ENCODE data around the gene CNST. TPM values are rescaled to one million over a fixed set of nuclear protein-coding genes. Genes with fewer than 3 reads are reported as not detected.

The CNST gene
- total and polyA plus RNA-seq, 9 of the 15 experiments (the other 6 are each of a cell fraction or from before 2014, with no cell fraction given), result 17.0 to 55.3 (median 30.8) TPM

DNA sequence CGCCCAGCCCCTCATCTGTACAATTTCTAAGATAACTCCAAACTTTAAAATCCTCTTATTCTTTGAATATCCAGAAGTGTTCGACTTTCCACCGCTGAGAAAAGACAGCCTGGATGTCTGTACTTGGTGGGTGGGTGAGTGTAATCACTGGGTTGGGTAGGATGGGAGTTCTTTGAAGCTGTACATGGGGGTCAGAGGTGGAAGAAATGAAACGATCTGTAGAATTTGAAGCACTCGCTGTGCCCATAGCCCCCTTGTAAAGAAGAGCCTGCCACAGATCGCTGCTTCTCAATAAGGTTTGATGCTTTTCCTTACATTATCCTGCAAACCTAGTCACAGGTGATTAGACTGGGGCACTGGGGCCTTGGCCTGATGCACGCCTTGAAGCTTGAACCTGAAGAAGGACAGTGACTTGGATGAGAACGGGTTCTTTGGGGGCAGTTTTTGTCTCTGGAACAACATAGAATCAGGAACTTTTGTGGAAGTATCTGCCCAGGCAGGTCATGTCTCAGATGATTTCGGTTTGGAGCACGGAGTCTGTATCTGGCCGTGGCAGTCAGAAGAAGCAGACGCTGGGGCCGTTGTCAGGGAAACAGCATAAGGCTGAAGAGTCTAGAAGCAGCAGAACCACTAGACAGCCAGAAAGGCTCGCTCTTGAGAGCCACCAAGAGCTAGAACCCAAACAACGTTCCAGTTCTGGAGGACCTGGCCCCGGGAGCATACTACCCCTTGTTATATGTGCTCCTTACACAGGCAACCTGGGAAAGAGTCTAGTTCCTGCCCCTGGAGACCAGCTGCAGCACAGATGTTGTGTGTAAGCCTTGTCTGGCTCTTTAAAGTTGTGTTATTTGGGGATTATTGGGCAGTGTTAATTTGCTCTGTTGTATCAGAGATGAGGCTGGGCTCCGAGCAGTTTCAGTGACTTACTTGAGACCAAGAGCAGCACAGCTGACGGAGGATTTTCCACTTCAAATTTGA lies 112.8 kb downstream of the CNST start:
- in situ Hi-C loops (cut with MboI), result no loop called here
- Histone ChIP-seq H3K27ac (ENCODE audit: extremely low read depth, low read depth, low read length) (no peak overlapping the region), H3K4me3 (no peak overlapping the region), H3K79me2 (ENCODE audit: control insufficient read depth, insufficient read depth, low read length) (no peaks in the 10 kb centered on the region), H3K9me3 (replicated peaks; ENCODE audit: control insufficient read depth, insufficient read depth, low read depth, low read length) (no peaks in the 10 kb centered on the region), H3K27me3 (ENCODE audit: control insufficient read depth in 2 of 2, insufficient read depth in 2 of 2, low read length in 2 of 2) (no peaks in the 10 kb centered on the region), H2AFZ (ENCODE audit: low read depth, low read length) (no peak overlapping the region), H3K9me1 (ENCODE audit: control insufficient read depth, insufficient read depth, low read length) (no peaks in the 10 kb centered on the region), H3K36me3 (ENCODE audit: control insufficient read depth, insufficient read depth, low read length) (no peaks in the 10 kb centered on the region), H3K4me1 (replicated peaks in 1 of 2; ENCODE audit: control insufficient read depth in 2 of 2, insufficient read depth in 2 of 2, low read length in 2 of 2) (no peaks in the 10 kb centered on the region), H3K9ac (ENCODE audit: insufficient read depth in 1 of 2, low read depth in 2 of 2, low read length in 2 of 2) (no peak overlapping the region), H3K4me2 (ENCODE audit: insufficient read depth, low read length) (no peak overlapping the region), H4K20me1 (replicated peaks; ENCODE audit: control insufficient read depth, insufficient read depth, low read length) (no peaks in the 10 kb centered on the region)
- intact Hi-C loops (cut with micrococcal nuclease), result no loop called here
- FAIRE-seq, result no peak
- no peak for DNase-seq (ENCODE audit: extremely low read depth in 1 of 4, low spot score in 3 of 4)
- peak; percentile 25 for ATAC-seq
- peak; percentile 59 for TF ChIP-seq RFX1 (IDR thresholded peaks at IDR 0.05)
- TF ChIP-seq, protein P1, sequence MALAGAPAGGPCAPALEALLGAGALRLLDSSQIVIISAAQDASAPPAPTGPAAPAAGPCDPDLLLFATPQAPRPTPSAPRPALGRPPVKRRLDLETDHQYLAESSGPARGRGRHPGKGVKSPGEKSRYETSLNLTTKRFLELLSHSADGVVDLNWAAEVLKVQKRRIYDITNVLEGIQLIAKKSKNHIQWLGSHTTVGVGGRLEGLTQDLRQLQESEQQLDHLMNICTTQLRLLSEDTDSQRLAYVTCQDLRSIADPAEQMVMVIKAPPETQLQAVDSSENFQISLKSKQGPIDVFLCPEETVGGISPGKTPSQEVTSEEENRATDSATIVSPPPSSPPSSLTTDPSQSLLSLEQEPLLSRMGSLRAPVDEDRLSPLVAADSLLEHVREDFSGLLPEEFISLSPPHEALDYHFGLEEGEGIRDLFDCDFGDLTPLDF (CRISPR knock-in tag; IDR thresholded peaks at IDR 0.05), result no peak
- ChIA-PET CTCF (ENCODE audit: low intra/inter-chr PET ratio) (no interaction called here), POLR2A (no interaction called here)
- no TSS peak for BruUV-seq (replicated peaks)
- 47% methylated on average over 18 of the region's 18 CpGs for WGBS (ENCODE audit: insufficient coverage, low coverage, missing lambda C conversion rate)

GRCh38 chr1:246679794-246680177 lies 113.5 kb downstream of the CNST start:
- intact Hi-C loops (cut with micrococcal nuclease) (no loop called here), in situ Hi-C loops (cut with MboI) (no loop called here)
- FAIRE-seq, result no peak
- H3K9me1 ChIP-seq (ENCODE audit: control insufficient read depth, insufficient read depth, low read length), result no peaks in the 10 kb centered on the region
- no peaks in the 10 kb centered on the region for H4K20me1 ChIP-seq (replicated peaks; ENCODE audit: control insufficient read depth, insufficient read depth, low read length)
- no TSS peak for BruUV-seq (replicated peaks)
- H3K4me1 ChIP-seq (replicated peaks in 1 of 2; ENCODE audit: control insufficient read depth in 2 of 2, insufficient read depth in 2 of 2, low read length in 2 of 2), result no peaks in the 10 kb centered on the region
- no peaks in the 10 kb centered on the region for H3K79me2 ChIP-seq (ENCODE audit: control insufficient read depth, insufficient read depth, low read length)
- no peak overlapping the region for H3K9ac ChIP-seq (ENCODE audit: insufficient read depth in 1 of 2, low read depth in 2 of 2, low read length in 2 of 2)
- H2AFZ ChIP-seq (ENCODE audit: low read depth, low read length), result no peak overlapping the region
- H3K4me3 ChIP-seq, result no peak overlapping the region
- no peak for ATAC-seq
- WGBS (ENCODE audit: insufficient coverage, low coverage, missing lambda C conversion rate), result 32% methylated on average over 1 of the region's 1 CpG
- TF ChIP-seq E4F1 (CRISPR knock-in tag; IDR thresholded peaks at IDR 0.05; ENCODE audit: borderline replicate concordance), result no peak
- no peak for TF ChIP-seq CTBP1 (IDR thresholded peaks at IDR 0.05; ENCODE audit: borderline replicate concordance)
- TF ChIP-seq ZNF766 (CRISPR knock-in tag; conservative IDR thresholded peaks at IDR 0.05), result no peak
- no peak for TF ChIP-seq ZBTB9 (CRISPR knock-in tag; IDR thresholded peaks at IDR 0.05)
- no peak for TF ChIP-seq U2AF1 (optimal IDR thresholded peaks at IDR 0.05; ENCODE audit: low read depth, low read length)
- no peak for TF ChIP-seq CHD2 (IDR thresholded peaks at IDR 0.05; ENCODE audit: low read depth, low read length)
- TF ChIP-seq ZSCAN29 (IDR thresholded peaks at IDR 0.05), result no peak
- ChIA-PET CTCF (ENCODE audit: low intra/inter-chr PET ratio) (no interaction called here), POLR2A (interaction anchor here (1.3 kb wide), 1 partner anchor 10 kb away, joined by 7 read pairs; no protein-coding TSS in a partner anchor)
- no peaks in the 10 kb centered on the region for H3K27me3 ChIP-seq (ENCODE audit: control insufficient read depth in 2 of 2, insufficient read depth in 2 of 2, low read length in 2 of 2)
- H3K27ac ChIP-seq (ENCODE audit: extremely low read depth, low read depth, low read length), result no peak overlapping the region
- H3K36me3 ChIP-seq (ENCODE audit: control insufficient read depth, insufficient read depth, low read length), result no peaks in the 10 kb centered on the region
- H3K4me2 ChIP-seq (ENCODE audit: insufficient read depth, low read length), result no peak overlapping the region
- no peaks in the 10 kb centered on the region for H3K9me3 ChIP-seq (replicated peaks; ENCODE audit: control insufficient read depth, insufficient read depth, low read depth, low read length)
- no peak for DNase-seq (ENCODE audit: extremely low read depth in 1 of 4, low spot score in 3 of 4)

Data from K562 (cell line).